ENCODE results near the gene BMPER. TPM values are rescaled to one million over a fixed set of nuclear protein-coding genes. Genes with fewer than 3 reads are reported as not detected.

The BMPER gene
- total RNA-seq, 8 experiments from 2014 or later, result 0.25 to 39.1 (median 2.4) TPM

GRCh38 chr7:34187798-34188307, 282.5 kb downstream of the BMPER start:
- 29 to 100% (median 78%) methylated on average over 1 to 2 of the region's 2 CpGs for WGBS, 10 experiments
- peak in 2 of 8 experiments; percentile 39 to 54 for ATAC-seq (replicated peaks in 6 of 8)

GRCh38 chr7:34189031-34189430, 283.7 kb downstream of the BMPER start:
- no peak overlapping the region for H3K27ac ChIP-seq
- no peaks in the 10 kb centered on the region for H3K4me1 ChIP-seq (replicated peaks in 1 of 2)
- no peak for ATAC-seq (replicated peaks in 6 of 8)
- 67 to 100% (median 92%) methylated on average over 1 to 3 of the region's 3 CpGs; no CpG with 5 or more reads in 3 of the 10 experiments for WGBS, 10 experiments
- no peak overlapping the region for H3K4me3 ChIP-seq
- in situ Hi-C loops (cut with MboI; ENCODE audit: low pct_unique_long_range_greater_than_20kb in 2 of 9, low sequenced_read_pairs in 9 of 9, unreplicated experiment in 9 of 9), result no loop called here

More at GRCh38 chr7:34187798-34188307, 282.5 kb downstream of the BMPER start:
- Histone ChIP-seq H3K27ac (no peak overlapping the region), H3K4me1 (replicated peaks in 1 of 2) (no peaks in the 10 kb centered on the region), H3K4me3 (no peak overlapping the region)
- in situ Hi-C loops (cut with MboI; ENCODE audit: low pct_unique_long_range_greater_than_20kb in 2 of 9, low sequenced_read_pairs in 9 of 9, unreplicated experiment in 9 of 9), result no loop called here

- peak in 1 of 8 experiments; percentile 60 for ATAC-seq (replicated peaks in 6 of 8)
- in situ Hi-C loops (cut with MboI; ENCODE audit: low pct_unique_long_range_greater_than_20kb in 2 of 9, low sequenced_read_pairs in 9 of 9, unreplicated experiment in 9 of 9), result no loop called here
- Histone ChIP-seq H3K4me3 (no peak overlapping the region), H3K4me1 (replicated peaks in 1 of 2) (no peaks in the 10 kb centered on the region), H3K27ac (no peak overlapping the region)
- WGBS, 10 experiments, result 0 to 100% (median 73%) methylated on average over 1 to 4 of the region's 4 CpGs; no CpG with 5 or more reads in 4 of the 10 experiments
Observed at GRCh38 chr7:34190299-34190698, 285.0 kb downstream of the BMPER start.

DNA sequence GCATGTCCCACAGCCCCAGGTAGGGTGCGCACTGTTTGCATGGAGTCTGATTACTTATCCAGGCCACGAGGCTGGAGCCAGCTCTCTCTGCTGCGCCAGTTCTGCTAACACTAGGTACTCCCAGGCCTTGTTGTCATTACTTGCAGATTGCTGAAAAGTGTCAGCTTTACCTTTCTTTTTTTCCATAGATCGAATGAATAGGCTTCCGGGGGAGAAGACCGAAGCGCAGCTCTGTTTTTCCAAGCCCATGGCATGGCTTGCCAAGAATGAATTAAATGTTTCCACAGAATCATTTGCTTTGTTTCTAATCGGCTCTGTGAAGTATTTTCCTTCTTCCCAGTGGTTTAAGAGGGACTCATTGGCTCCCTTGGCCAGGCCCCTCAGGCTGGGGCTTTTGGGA, 285.8 kb downstream of the BMPER start:
- H3K4me3 ChIP-seq, result no peak overlapping the region
- WGBS, 10 experiments, result 67 to 100% (median 84%) methylated on average over 1 to 8 of the region's 8 CpGs; no CpG with 5 or more reads in 1 of the 10 experiments
- in situ Hi-C loops (cut with MboI; ENCODE audit: low pct_unique_long_range_greater_than_20kb in 2 of 9, low sequenced_read_pairs in 9 of 9, unreplicated experiment in 9 of 9), result no loop called here
- ATAC-seq (replicated peaks in 6 of 8), result no peak
- no peaks in the 10 kb centered on the region for H3K4me1 ChIP-seq (replicated peaks in 1 of 2)
- H3K27ac ChIP-seq, result no peak overlapping the region

- 17 to 100% (median 42%) methylated on average over 1 to 5 of the region's 6 CpGs; no CpG with 5 or more reads in 3 of the 10 experiments for WGBS, 10 experiments
- H3K27ac ChIP-seq, result no peak overlapping the region
- ATAC-seq (replicated peaks in 6 of 8), result no peak
- no peaks in the 10 kb centered on the region for H3K4me1 ChIP-seq (replicated peaks in 1 of 2)
- no peak overlapping the region for H3K4me3 ChIP-seq
- in situ Hi-C loops (cut with MboI; ENCODE audit: low pct_unique_long_range_greater_than_20kb in 2 of 9, low sequenced_read_pairs in 9 of 9, unreplicated experiment in 9 of 9), result no loop called here
Observed at GRCh38 chr7:34191771-34192479, 286.6 kb downstream of the BMPER start.

DNA sequence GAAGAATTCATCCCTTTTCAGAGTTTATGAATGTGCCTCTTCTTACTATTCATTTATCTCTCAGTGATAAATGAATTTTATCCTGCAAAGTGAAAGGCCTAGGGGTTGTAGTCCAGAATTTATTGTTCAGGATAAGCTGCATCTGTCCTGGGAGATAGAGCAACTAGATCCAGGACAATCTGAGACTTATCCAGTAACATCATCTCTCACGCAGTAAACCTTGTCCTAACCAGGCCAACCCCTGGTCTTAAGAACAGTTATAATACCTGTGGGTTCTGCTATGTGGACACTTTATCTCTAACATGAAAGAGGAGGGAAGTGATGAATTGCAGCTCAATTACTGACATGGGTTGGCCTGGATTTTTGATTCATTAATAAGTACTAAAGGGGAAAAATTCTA, 287.6 kb downstream of the BMPER start:
- WGBS, 10 experiments, result 100% methylated on average over 1 of the region's 1 CpG; no CpG with 5 or more reads in 6 of the 10 experiments
- in situ Hi-C loops (cut with MboI; ENCODE audit: low pct_unique_long_range_greater_than_20kb in 2 of 9, low sequenced_read_pairs in 9 of 9, unreplicated experiment in 9 of 9), result no loop called here
- no peak overlapping the region for H3K27ac ChIP-seq
- no peaks in the 10 kb centered on the region for H3K4me1 ChIP-seq (replicated peaks in 1 of 2)
- ATAC-seq (replicated peaks in 6 of 8), result no peak
- no peak overlapping the region for H3K4me3 ChIP-seq

- in situ Hi-C loops (cut with MboI; ENCODE audit: low pct_unique_long_range_greater_than_20kb in 2 of 9, low sequenced_read_pairs in 9 of 9, unreplicated experiment in 9 of 9), result no loop called here
- Histone ChIP-seq H3K27ac (no peak overlapping the region), H3K4me3 (no peak overlapping the region), H3K4me1 (replicated peaks in 1 of 2) (no peaks in the 10 kb centered on the region)
- ATAC-seq (replicated peaks in 6 of 8), result peak in 2 of 8 experiments; percentile 37 to 59
- WGBS, 10 experiments, result 83 to 100% (median 93%) methylated on average over 1 of the region's 1 CpG; no CpG with 5 or more reads in 6 of the 10 experiments
Observed at GRCh38 chr7:34198231-34198641, 292.9 kb downstream of the BMPER start.

All from motor neuron (in vitro differentiated cells).